Stomach (tissue), 4 donors: ENCODE results near the gene CASQ1.

Source experiments
- EP300 ChIP-seq: sonication (generic); formaldehyde crosslinking; IDR thresholded peaks from one replicate; pipeline ENCODE4 v1.6.1; 2017; ENCODE audit warnings: antibody characterized with exemption
- POLR2A ChIP-seq, 4 donors: fragments of 450-650 bp; IDR thresholded peaks; one replicate each; pipeline ENCODE4 v1.6.1; 2016; ENCODE audit warnings: antibody characterized with exemption in 4 of 4, control low read depth in 2 of 4, mild to moderate bottlenecking in 1 of 4, moderate library complexity in 1 of 4
- POLR2AphosphoS5 ChIP-seq, 3 donors: sonication (generic); formaldehyde crosslinking; IDR thresholded peaks; one replicate each; pipeline ENCODE4 v1.6.1; 2016; ENCODE audit warnings: antibody characterized with exemption in 3 of 3
- TF ChIP-seq, protein P1 (sequence below), 7 experiments: fragments of 450-650 bp in 4 of 7; fragments of 200-600 bp in 3 of 7; sonication (generic) in 3 of 7; IDR thresholded peaks; one replicate each; pipeline ENCODE4 v1.5.1; 2016 to 2019; ENCODE audit warnings: antibody characterized with exemption in 7 of 7, control low read depth in 2 of 7, mild to moderate bottlenecking in 1 of 7

DNA sequence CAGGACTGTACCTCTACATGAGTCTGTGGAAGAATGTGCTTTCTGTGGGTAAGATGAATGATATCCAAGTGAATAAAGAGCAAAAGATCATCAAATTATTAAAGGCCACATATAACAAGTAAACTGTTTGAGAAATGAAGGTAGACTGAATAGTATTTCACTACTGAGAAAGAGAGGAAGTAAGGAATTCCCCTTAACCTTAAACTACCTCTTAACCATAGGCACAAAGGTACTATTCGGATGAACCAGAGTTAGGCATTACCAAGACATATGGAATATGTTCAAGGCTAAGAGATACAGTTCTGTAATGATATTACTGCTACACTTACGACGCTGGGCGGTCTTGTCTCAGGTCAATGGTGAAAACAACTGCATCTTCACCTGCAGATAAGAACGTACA lies 46.4 kb downstream of the CASQ1 start:
- TF ChIP-seq POLR2A (IDR thresholded peaks at IDR 0.05) (no peak), EP300 (no peak), POLR2AphosphoS5 (IDR thresholded peaks at IDR 0.05) (no peak)
- TF ChIP-seq, protein P1, sequence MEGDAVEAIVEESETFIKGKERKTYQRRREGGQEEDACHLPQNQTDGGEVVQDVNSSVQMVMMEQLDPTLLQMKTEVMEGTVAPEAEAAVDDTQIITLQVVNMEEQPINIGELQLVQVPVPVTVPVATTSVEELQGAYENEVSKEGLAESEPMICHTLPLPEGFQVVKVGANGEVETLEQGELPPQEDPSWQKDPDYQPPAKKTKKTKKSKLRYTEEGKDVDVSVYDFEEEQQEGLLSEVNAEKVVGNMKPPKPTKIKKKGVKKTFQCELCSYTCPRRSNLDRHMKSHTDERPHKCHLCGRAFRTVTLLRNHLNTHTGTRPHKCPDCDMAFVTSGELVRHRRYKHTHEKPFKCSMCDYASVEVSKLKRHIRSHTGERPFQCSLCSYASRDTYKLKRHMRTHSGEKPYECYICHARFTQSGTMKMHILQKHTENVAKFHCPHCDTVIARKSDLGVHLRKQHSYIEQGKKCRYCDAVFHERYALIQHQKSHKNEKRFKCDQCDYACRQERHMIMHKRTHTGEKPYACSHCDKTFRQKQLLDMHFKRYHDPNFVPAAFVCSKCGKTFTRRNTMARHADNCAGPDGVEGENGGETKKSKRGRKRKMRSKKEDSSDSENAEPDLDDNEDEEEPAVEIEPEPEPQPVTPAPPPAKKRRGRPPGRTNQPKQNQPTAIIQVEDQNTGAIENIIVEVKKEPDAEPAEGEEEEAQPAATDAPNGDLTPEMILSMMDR (IDR thresholded peaks at IDR 0.05) = no peak
